Right renal cortex interstitium (tissue), 3 donors: ENCODE results near the gene MIP. TPM values are rescaled to one million over a fixed set of nuclear protein-coding genes. Genes with fewer than 3 reads are reported as not detected.
"Not testable (repeated sequence)": the region's sequence is repeated elsewhere in the genome, so short reads cannot be mapped to it uniquely, and the experiment has no call there.

Source experiments
- DNase-seq, 3 donors: peaks; one replicate each; pipeline ENCODE4 v3.0.0-alpha.2; 2013; ENCODE audit warnings: low read depth in 3 of 3, low spot score in 2 of 3
- polyA plus RNA-seq, 3 donors: library from polyadenylated mRNA; unstranded; fragments of 120-200 nt; gene quantifications; one replicate each; pipeline ENCODE4 v1.2.1, GENCODE V29; 2013; ENCODE audit not compliant: insufficient read length in 3 of 3

Gene MIP
- polyA plus RNA-seq, 3 donors, result 0.18 TPM; not detected in 2

- DNase-seq, result no peak
Observed at GRCh38 chr12:56411781-56412639, 42.4 kb downstream of the MIP start.

- DNase-seq, result no peak
Observed at GRCh38 chr12:56410768-56411167, 43.7 kb downstream of the MIP start.

GRCh38 chr12:56408799-56409417 lies 45.5 kb downstream of the MIP start:
- no peak for DNase-seq

- DNase-seq, result not testable (repeated sequence)
Observed at GRCh38 chr12:56404227-56404626, 50.2 kb downstream of the MIP start.

- DNase-seq, result not testable (repeated sequence)
Observed at GRCh38 chr12:56401612-56402011, 52.8 kb downstream of the MIP start.

GRCh38 chr12:56401125-56401524 lies 53.3 kb downstream of the MIP start:
- not testable (repeated sequence) for DNase-seq

Other genes starting within 250 kb of the MIP start
- gene RNF41, start 232.7 kb downstream of the MIP start, polyA plus RNA-seq, result 10 to 100 TPM; 44.8 to 48.4 (median 46.7) TPM
- gene NABP2, start 230.3 kb downstream of the MIP start, polyA plus RNA-seq, result 10 to 100 TPM; 26.1 to 31.5 (median 29.5) TPM
- gene SLC39A5, start 224.6 kb downstream of the MIP start, polyA plus RNA-seq, result 10 to 100 TPM; 36.0 to 50.3 (median 49.2) TPM
- gene ANKRD52, start 196.3 kb downstream of the MIP start, polyA plus RNA-seq, result 10 to 100 TPM; 24.9 to 27.2 (median 25.2) TPM
- 10 to 100 TPM; 16.6 to 19.6 (median 16.8) TPM for gene COQ10A, start 187.7 kb downstream of the MIP start, polyA plus RNA-seq
- 100 to 1,000 TPM; 216 to 220 (median 217) TPM for gene CS, start 154.3 kb downstream of the MIP start, polyA plus RNA-seq
- 100 to 1,000 TPM; 155 to 171 (median 163) TPM for gene CNPY2, start 138.7 kb downstream of the MIP start, polyA plus RNA-seq
- gene PAN2, start 120.7 kb downstream of the MIP start, polyA plus RNA-seq, result 10 to 100 TPM; 73.1 to 89.8 (median 75.8) TPM
- under 1 TPM; 0.58 to 0.82 (median 0.65) TPM for gene IL23A, start 115.8 kb downstream of the MIP start, polyA plus RNA-seq
- 10 to 100 TPM; 78.6 to 87.0 (median 85.2) TPM for gene STAT2, start 94.5 kb downstream of the MIP start, polyA plus RNA-seq
- under 1 TPM in 1 of 3 donors, not detected in 2; 0.11 TPM for gene APOF, start 91.8 kb downstream of the MIP start, polyA plus RNA-seq
- gene TIMELESS, start 5.2 kb downstream of the MIP start, polyA plus RNA-seq, result 10 to 100 TPM; 34.8 to 38.2 (median 35.2) TPM
- gene SPRYD4, start 13.9 kb upstream of the MIP start, polyA plus RNA-seq, result 1 to 10 TPM; 3.9 to 4.2 (median 4.1) TPM
- 1 to 10 TPM in 2 of 3 donors, under 1 TPM in 1; 0.89 to 1.7 (median 1.1) TPM for gene GLS2, start 33.5 kb upstream of the MIP start, polyA plus RNA-seq
- 10 to 100 TPM; 40.8 to 48.7 (median 42.5) TPM for gene RBMS2, start 67.2 kb upstream of the MIP start, polyA plus RNA-seq
- 10 to 100 TPM; 73.0 to 88.5 (median 74.2) TPM for gene BAZ2A, start 175.7 kb upstream of the MIP start, polyA plus RNA-seq
- gene ATP5F1B, start 191.3 kb upstream of the MIP start, polyA plus RNA-seq, result 1,000 to 10,000 TPM; 1,294 to 1,348 (median 1,299) TPM
- gene PTGES3, start 233.6 kb upstream of the MIP start, polyA plus RNA-seq, result 100 to 1,000 TPM; 335 to 363 (median 347) TPM